SIG-M5 treated with dmso at 0.1 percent for 504 hours (cell line): Measurements from ENCODE around the gene ME2.
"Not testable (repeated sequence)": the region's sequence is repeated elsewhere in the genome, so short reads cannot be mapped to it uniquely, and the experiment has no call there.

Experiments
- DNase-seq: peaks from one replicate; lab custom pipeline; 2025; ENCODE audit not compliant: unreplicated experiment; lab: John Stamatoyannopoulos, UW

The ME2 gene

DNA sequence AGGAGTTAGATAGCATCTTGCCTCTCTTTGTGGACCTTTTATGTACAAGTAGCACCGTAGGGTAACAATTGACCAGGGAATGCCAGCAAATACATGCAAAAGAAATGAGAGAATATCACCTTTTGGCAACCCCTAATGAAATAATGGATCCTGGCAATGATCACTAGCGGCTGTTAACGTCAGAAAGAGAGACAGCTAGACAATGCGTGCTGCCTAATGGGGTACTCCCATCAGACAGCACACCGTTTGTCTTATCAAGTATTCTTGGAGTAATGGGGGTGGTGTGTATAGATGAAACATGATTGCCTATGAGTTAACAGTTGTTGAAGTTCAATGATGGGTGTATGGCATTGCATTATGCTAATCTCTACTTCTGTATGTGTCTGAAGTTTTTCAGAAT lies 90.5 kb downstream of the ME2 start:
- no peak for DNase-seq

GRCh38 chr18:50970006-50970405 lies 91.1 kb downstream of the ME2 start:
- DNase-seq, result no peak

GRCh38 chr18:50972404-50972803 lies 93.5 kb downstream of the ME2 start:
- DNase-seq, result not testable (repeated sequence)

GRCh38 chr18:50973367-50974126 lies 94.6 kb downstream of the ME2 start:
- peak; percentile 56 for DNase-seq

GRCh38 chr18:50977037-50977760 lies 98.3 kb downstream of the ME2 start:
- no peak for DNase-seq

GRCh38 chr18:50981381-50981780 lies 102.5 kb downstream of the ME2 start:
- no peak for DNase-seq

GRCh38 chr18:50982086-50982801 lies 103.3 kb downstream of the ME2 start:
- no peak for DNase-seq

DNA sequence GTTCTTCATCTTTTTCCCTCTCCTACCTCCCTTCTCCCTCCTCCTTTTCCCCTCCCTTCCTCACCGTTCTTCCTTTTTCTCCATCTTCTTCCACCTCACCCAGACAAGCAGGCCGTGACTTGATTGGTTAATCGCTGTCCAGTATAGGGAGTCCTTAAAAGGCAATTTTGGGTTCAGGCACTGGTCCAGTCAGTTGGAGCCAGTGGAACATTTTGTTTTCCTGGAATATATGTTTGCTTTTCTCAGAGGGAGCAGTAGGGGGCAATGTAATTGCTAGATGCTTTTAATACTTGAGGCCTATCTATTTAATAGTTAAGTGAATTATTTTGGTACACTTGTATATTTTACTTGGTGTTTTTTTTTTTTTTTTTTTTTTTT lies 103.9 kb downstream of the ME2 start:
- no peak for DNase-seq

DNA sequence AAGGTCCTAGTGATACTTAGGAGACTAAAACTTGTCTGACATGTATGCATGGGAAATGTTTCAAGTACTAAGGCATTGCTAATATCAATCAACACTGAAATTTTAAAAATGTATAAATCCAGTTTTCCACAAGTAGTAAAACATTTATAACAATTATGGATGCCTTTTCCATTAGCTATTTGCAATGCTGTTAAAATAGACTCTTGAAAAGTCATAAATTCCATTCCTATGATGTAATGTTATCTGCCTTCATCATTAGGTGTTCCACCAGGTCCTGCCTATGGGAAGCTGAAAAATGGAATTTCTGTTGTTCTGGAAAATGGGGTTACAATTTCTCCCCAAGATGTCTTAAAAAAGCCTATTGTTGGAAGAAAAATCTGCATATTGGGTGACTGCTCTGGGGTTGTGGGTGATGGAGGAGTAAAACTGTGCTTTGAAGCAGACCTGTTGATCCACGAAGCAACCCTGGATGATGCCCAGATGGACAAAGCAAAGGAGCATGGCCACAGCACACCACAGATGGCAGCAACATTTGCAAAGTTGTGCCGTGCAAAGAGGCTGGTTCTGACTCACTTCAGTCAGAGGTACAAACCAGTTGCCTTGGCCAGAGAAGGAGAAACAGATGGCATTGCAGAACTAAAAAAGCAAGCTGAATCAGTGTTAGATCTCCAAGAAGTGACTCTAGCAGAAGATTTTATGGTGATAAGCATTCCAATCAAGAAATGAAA lies 107.6 kb downstream of the ME2 start:
- DNase-seq, result no peak

GRCh38 chr18:50987261-50987660 lies 108.3 kb downstream of the ME2 start:
- DNase-seq, result no peak

DNA sequence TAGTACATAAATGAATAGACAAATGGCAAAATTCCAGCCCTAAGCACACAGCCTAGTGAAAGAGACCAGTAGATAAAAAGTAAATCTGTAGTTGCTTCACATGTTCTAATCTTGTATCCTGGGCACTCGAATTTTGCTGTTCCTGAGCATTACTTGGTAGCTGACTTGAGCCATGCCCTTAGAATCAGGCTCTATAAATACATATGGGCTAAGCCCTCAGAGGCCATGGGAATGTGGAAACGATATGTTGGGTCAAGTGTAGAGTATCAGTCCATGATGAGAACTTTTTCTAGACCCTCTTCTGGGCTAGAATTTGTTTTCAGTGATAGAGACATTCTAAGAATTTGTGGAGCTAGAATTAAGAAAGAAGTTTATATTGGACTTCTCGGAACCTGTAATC lies 110.8 kb downstream of the ME2 start:
- no peak for DNase-seq

- no peak for DNase-seq
Observed at GRCh38 chr18:50992351-50992762, 113.4 kb downstream of the ME2 start.

DNA sequence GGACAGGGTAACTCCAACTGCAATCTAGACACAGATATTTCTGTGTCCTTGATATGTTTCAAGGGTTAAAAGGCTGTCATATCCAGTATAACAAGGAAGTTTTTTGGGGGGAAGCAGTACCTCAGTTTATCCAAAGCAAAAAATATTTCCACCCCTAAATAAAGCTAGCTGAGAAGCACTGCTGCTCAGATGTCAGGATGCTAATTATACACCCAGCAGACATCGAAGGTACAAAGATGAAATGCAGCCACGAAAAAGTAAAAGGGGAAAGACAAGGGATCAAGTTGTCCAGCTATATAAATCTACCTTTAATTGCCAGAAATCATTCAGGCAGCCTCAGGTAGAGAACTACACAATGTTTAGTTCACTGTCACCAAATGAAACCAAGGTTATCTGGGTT lies 115.1 kb downstream of the ME2 start:
- DNase-seq, result no peak

- DNase-seq, result not testable (repeated sequence)
Observed at GRCh38 chr18:51003174-51003573, 124.3 kb downstream of the ME2 start.
